Natural killer cell treated with Interleukin-12 subunit alpha and Interleukin-12 subunit beta and Interleukin-15 and Interleukin-18, amount 100 ng/mL, for 72 hours (primary cell): ENCODE results near the gene COG5. TPM values are rescaled to one million over a fixed set of nuclear protein-coding genes. Genes with fewer than 3 reads are reported as not detected.

Source experiments
- ATAC-seq, 2 donors: fragments of 150-1000 bp; cut with Tn5 transposase in 1 of 2; sonication (Bioruptor Pico), chemical (Tn5 transposase) in 1 of 2; 2 replicates each; pipeline ENCODE4 v1.10.0; 2021
- DNase-seq: peaks from one replicate; pipeline ENCODE4 v3.0.0; 2022; ENCODE audit warnings: low spot score
- H3K27ac Mint-ChIP-seq, 2 donors: 1 replicate in 1 of 2; 2 replicates in 1 of 2; pipeline ENCODE4 v1.8.0; 2022; ENCODE audit warnings: mixed read lengths in 2 of 2, mild to moderate bottlenecking in 1 of 2, moderate library complexity in 1 of 2
- H3K27me3 Mint-ChIP-seq, 2 donors: 1 replicate in 1 of 2; 2 replicates in 1 of 2; pipeline ENCODE4 v1.8.0; 2022; ENCODE audit warnings: mixed read lengths in 2 of 2
- H3K36me3 Mint-ChIP-seq: one replicate; pipeline ENCODE4 v1.8.0; 2022; ENCODE audit warnings: mixed read lengths
- H3K4me1 Mint-ChIP-seq, 2 donors: 1 replicate in 1 of 2; 2 replicates in 1 of 2; pipeline ENCODE4 v1.8.0; 2022; ENCODE audit warnings: low read depth in 2 of 2, mixed read lengths in 2 of 2, mild to moderate bottlenecking in 1 of 2
- H3K4me3 Mint-ChIP-seq: one replicate; pipeline ENCODE4 v1.8.0; 2022; ENCODE audit warnings: mixed read lengths
- H3K9me3 Mint-ChIP-seq: 2 replicates; pipeline ENCODE4 v1.8.0; 2022; ENCODE audit warnings: mixed read lengths
- total RNA-seq, 2 donors: library from RNA; stranded (reverse); gene quantifications; one replicate each; pipeline ENCODE4 v1.2.3, GENCODE V29; 2022

The COG5 gene
- total RNA-seq, 2 donors from 2014 or later, result 41.0 to 56.2 TPM

- no peak for DNase-seq
- Mint-ChIP-seq H3K27ac (no peak overlapping the region), H3K27me3 (no peaks in the 10 kb centered on the region), H3K9me3 (no peaks in the 10 kb centered on the region), H3K4me1 (peaks cover 0 to 1% of the 10 kb centered on the region in 2 donors), H3K36me3 (peaks cover 5% of the 10 kb centered on the region), H3K4me3 (no peak overlapping the region)
- no peak for ATAC-seq
Measured at GRCh38 chr7:107398161-107398560, 165.6 kb downstream of the COG5 start.

GRCh38 chr7:107396990-107397389 is 166.7 kb downstream of the COG5 start:
- Mint-ChIP-seq H3K27me3 (no peaks in the 10 kb centered on the region), H3K27ac (no peak overlapping the region), H3K4me1 (peaks cover 0 to 3% of the 10 kb centered on the region in 2 donors), H3K36me3 (peaks cover 5% of the 10 kb centered on the region), H3K9me3 (no peaks in the 10 kb centered on the region), H3K4me3 (no peak overlapping the region)
- ATAC-seq (no peak), DNase-seq (no peak)

- Mint-ChIP-seq H3K9me3 (no peaks in the 10 kb centered on the region), H3K27ac (no peak overlapping the region), H3K36me3 (peaks cover 5% of the 10 kb centered on the region), H3K4me1 (peaks cover 0 to 3% of the 10 kb centered on the region in 2 donors), H3K4me3 (no peak overlapping the region), H3K27me3 (no peaks in the 10 kb centered on the region)
- no peak for ATAC-seq
- DNase-seq, result no peak
Measured at GRCh38 chr7:107396081-107396480, 167.6 kb downstream of the COG5 start.

- peaks cover 0 to 3% of the 10 kb centered on the region in 2 donors for H3K4me1 Mint-ChIP-seq
- peaks cover 5% of the 10 kb centered on the region for H3K36me3 Mint-ChIP-seq
- ATAC-seq (no peak), DNase-seq (no peak)
- H3K27me3 Mint-ChIP-seq, result no peaks in the 10 kb centered on the region
- no peak overlapping the region for H3K27ac Mint-ChIP-seq
- no peak overlapping the region for H3K4me3 Mint-ChIP-seq
- no peaks in the 10 kb centered on the region for H3K9me3 Mint-ChIP-seq
Measured at GRCh38 chr7:107394831-107395230, 168.9 kb downstream of the COG5 start.

GRCh38 chr7:107394276-107394675 is 169.4 kb downstream of the COG5 start:
- no peaks in the 10 kb centered on the region for H3K27me3 Mint-ChIP-seq
- H3K27ac Mint-ChIP-seq, result no peak overlapping the region
- peaks cover under 1% of the 10 kb centered on the region for H3K36me3 Mint-ChIP-seq
- no peaks in the 10 kb centered on the region for H3K9me3 Mint-ChIP-seq
- ATAC-seq, result no peak
- peaks cover 0 to 3% of the 10 kb centered on the region in 2 donors for H3K4me1 Mint-ChIP-seq
- DNase-seq, result no peak
- H3K4me3 Mint-ChIP-seq, result no peak overlapping the region

- no peak overlapping the region for H3K27ac Mint-ChIP-seq
- no peaks in the 10 kb centered on the region for H3K9me3 Mint-ChIP-seq
- no peak for DNase-seq
- H3K27me3 Mint-ChIP-seq, result no peaks in the 10 kb centered on the region
- peaks cover 2 to 6% of the 10 kb centered on the region in 2 donors for H3K4me1 Mint-ChIP-seq
- H3K4me3 Mint-ChIP-seq, result no peak overlapping the region
- no peak for ATAC-seq
- H3K36me3 Mint-ChIP-seq, result no peaks in the 10 kb centered on the region
Measured at GRCh38 chr7:107392830-107393229, 170.9 kb downstream of the COG5 start.

- Mint-ChIP-seq H3K9me3 (no peaks in the 10 kb centered on the region), H3K4me1 (peaks cover 7 to 10% of the 10 kb centered on the region in 2 donors), H3K27me3 (no peaks in the 10 kb centered on the region), H3K27ac (no peak overlapping the region), H3K36me3 (no peaks in the 10 kb centered on the region), H3K4me3 (no peak overlapping the region)
- no peak for ATAC-seq
- DNase-seq, result no peak
Measured at GRCh38 chr7:107390916-107391315, 172.8 kb downstream of the COG5 start.

GRCh38 chr7:107388604-107389003 is 175.1 kb downstream of the COG5 start:
- DNase-seq, result no peak
- Mint-ChIP-seq H3K9me3 (no peaks in the 10 kb centered on the region), H3K27me3 (no peaks in the 10 kb centered on the region), H3K27ac (no peak overlapping the region), H3K36me3 (no peaks in the 10 kb centered on the region), H3K4me3 (no peak overlapping the region), H3K4me1 (peaks cover 7 to 10% of the 10 kb centered on the region in 2 donors)
- ATAC-seq, result no peak

GRCh38 chr7:107387573-107388219 is 176.0 kb downstream of the COG5 start:
- no peak overlapping the region for H3K4me3 Mint-ChIP-seq
- no peaks in the 10 kb centered on the region for H3K9me3 Mint-ChIP-seq
- H3K4me1 Mint-ChIP-seq, result peaks cover 7% of the 10 kb centered on the region in 2 donors
- DNase-seq (no peak), ATAC-seq (no peak)
- no peak overlapping the region for H3K27ac Mint-ChIP-seq
- no peaks in the 10 kb centered on the region for H3K36me3 Mint-ChIP-seq
- no peaks in the 10 kb centered on the region for H3K27me3 Mint-ChIP-seq

GRCh38 chr7:107387128-107387527 is 176.6 kb downstream of the COG5 start:
- no peak overlapping the region for H3K4me3 Mint-ChIP-seq
- H3K4me1 Mint-ChIP-seq, result peaks cover 7% of the 10 kb centered on the region in 2 donors
- H3K9me3 Mint-ChIP-seq, result no peaks in the 10 kb centered on the region
- no peaks in the 10 kb centered on the region for H3K36me3 Mint-ChIP-seq
- no peak for ATAC-seq
- DNase-seq, result no peak
- no peak overlapping the region for H3K27ac Mint-ChIP-seq
- H3K27me3 Mint-ChIP-seq, result no peaks in the 10 kb centered on the region

- H3K4me1 Mint-ChIP-seq, result peaks cover 7% of the 10 kb centered on the region in 2 donors
- H3K27ac Mint-ChIP-seq, result no peak overlapping the region
- H3K9me3 Mint-ChIP-seq, result no peaks in the 10 kb centered on the region
- H3K36me3 Mint-ChIP-seq, result no peaks in the 10 kb centered on the region
- no peak overlapping the region for H3K4me3 Mint-ChIP-seq
- H3K27me3 Mint-ChIP-seq, result no peaks in the 10 kb centered on the region
- DNase-seq, result no peak
- ATAC-seq, result no peak
Measured at GRCh38 chr7:107386548-107387102, 177.1 kb downstream of the COG5 start.

GRCh38 chr7:107384025-107384424 is 179.7 kb downstream of the COG5 start:
- Mint-ChIP-seq H3K4me1 (peaks cover 7% of the 10 kb centered on the region in 2 donors), H3K9me3 (no peaks in the 10 kb centered on the region), H3K27me3 (no peaks in the 10 kb centered on the region), H3K4me3 (no peak overlapping the region), H3K27ac (no peak overlapping the region), H3K36me3 (no peaks in the 10 kb centered on the region)
- ATAC-seq, result no peak
- no peak for DNase-seq

- DNase-seq (no peak), ATAC-seq (no peak)
- no peaks in the 10 kb centered on the region for H3K27me3 Mint-ChIP-seq
- no peak overlapping the region for H3K27ac Mint-ChIP-seq
- H3K36me3 Mint-ChIP-seq, result no peaks in the 10 kb centered on the region
- no peaks in the 10 kb centered on the region for H3K9me3 Mint-ChIP-seq
- no peak overlapping the region for H3K4me3 Mint-ChIP-seq
- peaks cover 7% of the 10 kb centered on the region in 2 donors for H3K4me1 Mint-ChIP-seq
Measured at GRCh38 chr7:107383203-107383602, 180.5 kb downstream of the COG5 start.

GRCh38 chr7:107381453-107381852 is 182.3 kb downstream of the COG5 start:
- DNase-seq, result no peak
- H3K4me3 Mint-ChIP-seq, result no peak overlapping the region
- no peaks in the 10 kb centered on the region for H3K36me3 Mint-ChIP-seq
- no peaks in the 10 kb centered on the region for H3K9me3 Mint-ChIP-seq
- no peak overlapping the region for H3K27ac Mint-ChIP-seq
- H3K4me1 Mint-ChIP-seq, result no peaks in the 10 kb centered on the region
- no peak for ATAC-seq
- no peaks in the 10 kb centered on the region for H3K27me3 Mint-ChIP-seq

GRCh38 chr7:107373354-107373753 is 190.4 kb downstream of the COG5 start:
- no peak for DNase-seq
- Mint-ChIP-seq H3K27ac (no peak overlapping the region), H3K4me1 (no peaks in the 10 kb centered on the region)

More at GRCh38 chr7:107373354-107373753, 190.4 kb downstream of the COG5 start:
- no peaks in the 10 kb centered on the region for H3K27me3 Mint-ChIP-seq
- ATAC-seq, result no peak
- no peaks in the 10 kb centered on the region for H3K36me3 Mint-ChIP-seq
- H3K9me3 Mint-ChIP-seq, result no peaks in the 10 kb centered on the region
- H3K4me3 Mint-ChIP-seq, result no peak overlapping the region
